Neural cell (in vitro differentiated cells): Measurements from ENCODE around the gene LIN9. TPM values are rescaled to one million over a fixed set of nuclear protein-coding genes. Genes with fewer than 3 reads are reported as not detected.

Experiments
- H2AFZ ChIP-seq: fragments of 200-600, 300-800 bp; sonication (generic), shearing (Covaris generic); 2 replicates; pipeline ENCODE4 v1.6.0; 2014; ENCODE audit warnings: low read depth, mild to moderate bottlenecking, antibody characterized with exemption, low read length, moderate library complexity
- H3F3A ChIP-seq: fragments of 200-600 bp; shearing (Covaris generic); 2 replicates; pipeline ENCODE4 v1.6.1; 2016; ENCODE audit warnings: mild to moderate bottlenecking, moderate library complexity, mixed read lengths, antibody characterized with exemption, low read length; ENCODE audit not compliant: insufficient read depth, poor library complexity, severe bottlenecking
- H3K27ac ChIP-seq: fragments of 200-600, 300-800 bp; sonication (generic), shearing (Covaris generic); 2 replicates; pipeline ENCODE4 v1.5.1; 2014; ENCODE audit warnings: mild to moderate bottlenecking, low read length, moderate library complexity
- H3K27me3 ChIP-seq: fragments of 300-800, 200-600 bp; sonication (generic), shearing (Covaris generic); 2 replicates; pipeline ENCODE4 v1.6.0; 2014; ENCODE audit warnings: mild to moderate bottlenecking, low read depth, low read length, moderate library complexity; ENCODE audit not compliant: insufficient read depth
- H3K36me3 ChIP-seq: fragments of 300-800, 200-600 bp; sonication (generic), shearing (Covaris generic); 2 replicates; pipeline ENCODE4 v1.5.1; 2014; ENCODE audit warnings: mild to moderate bottlenecking, antibody characterized with exemption, low read length, moderate library complexity; ENCODE audit not compliant: insufficient read depth
- H3K4me2 ChIP-seq: fragments of 300-800, 200-600 bp; sonication (generic), shearing (Covaris generic); 2 replicates; pipeline ENCODE4 v1.6.0; 2014; ENCODE audit warnings: mild to moderate bottlenecking, low read length
- H3K4me3 ChIP-seq: fragments of 300-800, 200-600 bp; sonication (generic), shearing (Covaris generic); 2 replicates; pipeline ENCODE4 v1.5.1; 2014; ENCODE audit warnings: mild to moderate bottlenecking, low read length, moderate library complexity
- H3K79me2 ChIP-seq: fragments of 200-600 bp; shearing (Covaris generic); replicated peaks from 2 replicates; pipeline ENCODE4 v1.6.0; 2014; ENCODE audit warnings: mild to moderate bottlenecking, low read length, moderate library complexity; ENCODE audit not compliant: insufficient read depth
- H3K9ac ChIP-seq: fragments of 300-800, 200-600 bp; sonication (generic), shearing (Covaris generic); 2 replicates; pipeline ENCODE4 v1.6.1; 2016; ENCODE audit warnings: mild to moderate bottlenecking, low read length, mixed read lengths
- H3K9me2 ChIP-seq: fragments of 200-600 bp; shearing (Covaris generic); 2 replicates; pipeline ENCODE4 v1.6.1; 2016; ENCODE audit warnings: mild to moderate bottlenecking, low read length, mixed read lengths; ENCODE audit not compliant: insufficient read depth
- H3K9me3 ChIP-seq: fragments of 200-600, 300-800 bp; sonication (generic), shearing (Covaris generic); 2 replicates; pipeline ENCODE4 v1.6.1; 2016; ENCODE audit warnings: mild to moderate bottlenecking, mixed run types, low read length, moderate library complexity, mixed read lengths
- H4K20me1 ChIP-seq: fragments of 200-600 bp; shearing (Covaris generic); 2 replicates; pipeline ENCODE4 v1.6.1; 2016; ENCODE audit warnings: mild to moderate bottlenecking, mixed run types; ENCODE audit not compliant: insufficient read depth
- CTCF ChIP-seq: fragments of 450-650 bp; IDR thresholded peaks from 2 replicates; pipeline ENCODE4 v1.5.1; 2014; ENCODE audit warnings: antibody characterized with exemption, mild to moderate bottlenecking, moderate library complexity; ENCODE audit not compliant: poor library complexity, severe bottlenecking
- EP300 ChIP-seq: fragments of 450-650 bp; conservative IDR thresholded peaks from 2 replicates; pipeline ENCODE4 v1.6.1; 2014; ENCODE audit warnings: antibody characterized with exemption, mild to moderate bottlenecking, moderate library complexity; ENCODE audit not compliant: poor library complexity, severe bottlenecking
- EZH2 ChIP-seq: fragments of 200-600, 300-800 bp; shearing (Covaris generic), sonication (generic); IDR thresholded peaks from 2 replicates; pipeline ENCODE4 v1.6.1; 2014; ENCODE audit warnings: antibody characterized with exemption, low read length, borderline replicate concordance, mild to moderate bottlenecking; ENCODE audit not compliant: insufficient read depth, poor library complexity, severe bottlenecking
- MXI1 ChIP-seq: fragments of 450-650 bp; conservative IDR thresholded peaks from 2 replicates; pipeline ENCODE4 v1.6.1; 2014; ENCODE audit warnings: antibody characterized with exemption, mild to moderate bottlenecking; ENCODE audit not compliant: poor library complexity, severe bottlenecking
- POLR2AphosphoS5 ChIP-seq: IDR thresholded peaks from 2 replicates; pipeline ENCODE4 v1.6.1; 2012
- RAD21 ChIP-seq: fragments of 450-650 bp; conservative IDR thresholded peaks from 2 replicates; pipeline ENCODE4 v1.6.1; 2014; ENCODE audit warnings: antibody characterized with exemption, mild to moderate bottlenecking, moderate library complexity
- REST ChIP-seq: IDR thresholded peaks from 2 replicates; pipeline ENCODE4 v1.6.1; 2012; ENCODE audit warnings: borderline replicate concordance
- SMC3 ChIP-seq: fragments of 450-650 bp; conservative IDR thresholded peaks from 2 replicates; pipeline ENCODE4 v1.6.1; 2014; ENCODE audit warnings: antibody characterized with exemption, mild to moderate bottlenecking, moderate library complexity; ENCODE audit not compliant: poor library complexity
- TAF1 ChIP-seq: IDR thresholded peaks from 2 replicates; pipeline ENCODE4 v1.6.1; 2012; ENCODE audit warnings: low read depth
- polyA plus RNA-seq: library from polyadenylated mRNA; depleted of rRNA; stranded (reverse); fragments of >200 nt; gene quantifications from 2 replicates; pipeline ENCODE4 v1.2.3, GENCODE V29; 2014

LIN9 gene
- polyA plus RNA-seq, 1 donor from 2014 or later: 11.9 TPM

GRCh38 chr1:226233293-226233692, 75.7 kb downstream of the LIN9 start:
- Histone ChIP-seq H3F3A (no peaks in the 10 kb centered on the region), H3K36me3 (no peaks in the 10 kb centered on the region), H3K4me3 (no peak overlapping the region), H3K9me2 (no peaks in the 10 kb centered on the region), H3K9ac (no peak overlapping the region), H4K20me1 (no peaks in the 10 kb centered on the region), H3K79me2 (no peaks in the 10 kb centered on the region), H2AFZ (no peak overlapping the region), H3K27ac (no peak overlapping the region), H3K27me3 (no peaks in the 10 kb centered on the region), H3K4me2 (no peak overlapping the region), H3K9me3 (no peaks in the 10 kb centered on the region)
- no peak for TF ChIP-seq MXI1
- TF ChIP-seq SMC3: no peak
- TF ChIP-seq TAF1: no peak
- no peak for TF ChIP-seq EZH2
- TF ChIP-seq RAD21: no peak
- no peak for TF ChIP-seq REST
- no peak for TF ChIP-seq CTCF
- TF ChIP-seq EP300: no peak
- TF ChIP-seq POLR2AphosphoS5: no peak

- Histone ChIP-seq H3K9ac (no peak overlapping the region), H3K36me3 (no peaks in the 10 kb centered on the region), H3K9me2 (no peaks in the 10 kb centered on the region), H4K20me1 (no peaks in the 10 kb centered on the region), H3K79me2 (no peaks in the 10 kb centered on the region), H3K4me3 (no peak overlapping the region), H3K9me3 (no peaks in the 10 kb centered on the region), H3K27me3 (peaks cover 32% of the 10 kb centered on the region), H3K4me2 (no peak overlapping the region), H3K27ac (no peak overlapping the region), H3F3A (no peaks in the 10 kb centered on the region), H2AFZ (no peak overlapping the region)
- TF ChIP-seq REST (no peak), SMC3 (no peak), EZH2 (no peak), TAF1 (no peak), MXI1 (no peak), RAD21 (no peak), POLR2AphosphoS5 (no peak), EP300 (no peak), CTCF (no peak)
Observed at GRCh38 chr1:226226601-226227000, 82.4 kb downstream of the LIN9 start.
